GM21737 (cell line): ENCODE data around the gene LSG1.

Source experiments
- ATAC-seq: cut with Tn5 transposase; IDR thresholded peaks from one replicate; pipeline ENCODE4 v1.9.1; 2021; ENCODE audit warnings: mild to moderate bottlenecking, moderate library complexity; ENCODE audit not compliant: unreplicated experiment

LSG1 gene

GRCh38 chr3:194687638-194688199, 15.7 kb upstream of the LSG1 start:
- ATAC-seq: peak; percentile 35

- ATAC-seq: no peak
Measured at GRCh38 chr3:194686816-194687637, 15.0 kb upstream of the LSG1 start.

- no peak for ATAC-seq
Measured at GRCh38 chr3:194686414-194686815, 14.4 kb upstream of the LSG1 start.

GRCh38 chr3:194685718-194686413, 13.9 kb upstream of the LSG1 start, which contains the start of gene FAM43A:
Gene FAM43A, plus strand, starts transcription at chr3:194685883. Its CDS starts 944 bp downstream, at chr3:194686827.
- ATAC-seq: peak; percentile 42

GRCh38 chr3:194685065-194685717, 13.2 kb upstream of the LSG1 start:
- peak; percentile 11 for ATAC-seq

GRCh38 chr3:194683380-194683779, 11.4 kb upstream of the LSG1 start:
- no peak for ATAC-seq

- peak; percentile 49 for ATAC-seq
Measured at GRCh38 chr3:194682694-194683310, 10.8 kb upstream of the LSG1 start.

- no peak for ATAC-seq
Measured at GRCh38 chr3:194682189-194682693, 10.2 kb upstream of the LSG1 start.

- no peak for ATAC-seq
Measured at GRCh38 chr3:194680888-194681615, 9.1 kb upstream of the LSG1 start.

- ATAC-seq: no peak
Measured at GRCh38 chr3:194676471-194676870, 4.5 kb upstream of the LSG1 start.

- no peak for ATAC-seq
Measured at GRCh38 chr3:194675680-194676079, 3.7 kb upstream of the LSG1 start.

- no peak for ATAC-seq
Measured at GRCh38 chr3:194675081-194675640, 3.2 kb upstream of the LSG1 start.

GRCh38 chr3:194673761-194674160, 1.8 kb upstream of the LSG1 start:
- no peak for ATAC-seq

GRCh38 chr3:194672876-194673275, 885 bp upstream of the LSG1 start:
- ATAC-seq: no peak

- peak; percentile 16 for ATAC-seq
Measured at GRCh38 chr3:194671511-194671899, 486 bp downstream of the LSG1 start.

GRCh38 chr3:194667363-194667762, 4.6 kb downstream of the LSG1 start:
- no peak for ATAC-seq

- no peak for ATAC-seq
Measured at GRCh38 chr3:194664857-194665256, 7.1 kb downstream of the LSG1 start.

GRCh38 chr3:194661946-194662345, 10.0 kb downstream of the LSG1 start:
- no peak for ATAC-seq

- no peak for ATAC-seq
Measured at GRCh38 chr3:194661374-194661773, 10.6 kb downstream of the LSG1 start.

- ATAC-seq: no peak
Measured at GRCh38 chr3:194659778-194660177, 12.2 kb downstream of the LSG1 start.
